OCI-M2 (cell line): ENCODE results near the gene LST1.

ENCODE experiments used
- DNase-seq: peaks from one replicate; lab custom pipeline; 2025; ENCODE audit not compliant: unreplicated experiment; lab: John Stamatoyannopoulos, UW

LST1 gene

GRCh38 chr6:31619805-31620585, 33.9 kb downstream of the LST1 start:
- DNase-seq: peak; percentile 97

GRCh38 chr6:31620586-31621319, 34.7 kb downstream of the LST1 start, which contains the start of gene PRRC2A:
Gene PRRC2A (plus strand): TSS chr6:31620715. CDS start chr6:31622790, 2,075 bp downstream.
- DNase-seq: no peak

GRCh38 chr6:31621320-31621939, 35.4 kb downstream of the LST1 start:
- no peak for DNase-seq

GRCh38 chr6:31621991-31622390, 35.9 kb downstream of the LST1 start:
- DNase-seq: no peak

GRCh38 chr6:31622684-31623091, 36.6 kb downstream of the LST1 start:
- no peak for DNase-seq

GRCh38 chr6:31624070-31624469, 38.0 kb downstream of the LST1 start:
- no peak for DNase-seq

- no peak for DNase-seq
Observed at GRCh38 chr6:31626952-31627351, 40.9 kb downstream of the LST1 start.

- no peak for DNase-seq
Observed at GRCh38 chr6:31627690-31628287, 41.7 kb downstream of the LST1 start.

GRCh38 chr6:31629014-31629413, 42.9 kb downstream of the LST1 start:
- DNase-seq: no peak

GRCh38 chr6:31630177-31630934, 44.3 kb downstream of the LST1 start:
- no peak for DNase-seq

- no peak for DNase-seq
Observed at GRCh38 chr6:31631209-31631608, 45.1 kb downstream of the LST1 start.

- DNase-seq: no peak
Observed at GRCh38 chr6:31631681-31632278, 45.7 kb downstream of the LST1 start.

GRCh38 chr6:31632279-31632946, 46.3 kb downstream of the LST1 start:
- DNase-seq: no peak

- DNase-seq: no peak
Observed at GRCh38 chr6:31633447-31633846, 47.4 kb downstream of the LST1 start.

- no peak for DNase-seq
Observed at GRCh38 chr6:31634131-31634530, 48.1 kb downstream of the LST1 start.

GRCh38 chr6:31634969-31635575, 49.0 kb downstream of the LST1 start:
- no peak for DNase-seq

- no peak for DNase-seq
Observed at GRCh38 chr6:31636698-31637596, 50.9 kb downstream of the LST1 start.
